ENCODE measurements around the gene SPATC1L.

Gene SPATC1L

DNA sequence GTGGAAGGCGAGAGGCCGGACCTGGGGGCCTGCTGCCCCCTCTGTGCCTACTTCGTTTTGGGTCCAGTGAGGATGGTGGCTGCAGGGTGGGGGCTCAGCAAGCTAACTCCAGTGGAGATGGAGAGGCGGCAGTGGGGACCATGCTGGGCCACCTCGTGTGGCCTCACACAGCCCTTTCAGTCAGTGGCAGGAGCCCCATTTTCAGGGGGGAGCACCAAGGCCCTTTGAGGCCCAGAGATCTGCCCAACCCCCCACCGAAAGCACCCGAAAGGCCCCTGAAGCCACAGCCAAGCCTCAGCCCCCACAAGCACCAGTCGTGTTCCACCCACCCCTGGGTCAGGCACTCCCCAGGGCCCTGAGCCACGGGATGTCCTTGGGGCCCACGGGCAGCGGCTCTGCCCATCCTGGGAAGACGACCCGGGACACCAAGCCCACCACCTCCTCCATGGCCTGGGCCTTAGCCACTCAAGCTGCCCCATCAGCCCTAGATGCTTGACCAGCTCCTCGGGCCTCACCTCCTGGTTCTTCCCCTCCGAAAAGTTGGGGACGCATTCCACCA, 29.2 kb downstream of the SPATC1L start:
- TF ChIP-seq CTCF (IDR thresholded peaks at IDR 0.05; ENCODE audit: low read depth, low read length) = no peak

DNA sequence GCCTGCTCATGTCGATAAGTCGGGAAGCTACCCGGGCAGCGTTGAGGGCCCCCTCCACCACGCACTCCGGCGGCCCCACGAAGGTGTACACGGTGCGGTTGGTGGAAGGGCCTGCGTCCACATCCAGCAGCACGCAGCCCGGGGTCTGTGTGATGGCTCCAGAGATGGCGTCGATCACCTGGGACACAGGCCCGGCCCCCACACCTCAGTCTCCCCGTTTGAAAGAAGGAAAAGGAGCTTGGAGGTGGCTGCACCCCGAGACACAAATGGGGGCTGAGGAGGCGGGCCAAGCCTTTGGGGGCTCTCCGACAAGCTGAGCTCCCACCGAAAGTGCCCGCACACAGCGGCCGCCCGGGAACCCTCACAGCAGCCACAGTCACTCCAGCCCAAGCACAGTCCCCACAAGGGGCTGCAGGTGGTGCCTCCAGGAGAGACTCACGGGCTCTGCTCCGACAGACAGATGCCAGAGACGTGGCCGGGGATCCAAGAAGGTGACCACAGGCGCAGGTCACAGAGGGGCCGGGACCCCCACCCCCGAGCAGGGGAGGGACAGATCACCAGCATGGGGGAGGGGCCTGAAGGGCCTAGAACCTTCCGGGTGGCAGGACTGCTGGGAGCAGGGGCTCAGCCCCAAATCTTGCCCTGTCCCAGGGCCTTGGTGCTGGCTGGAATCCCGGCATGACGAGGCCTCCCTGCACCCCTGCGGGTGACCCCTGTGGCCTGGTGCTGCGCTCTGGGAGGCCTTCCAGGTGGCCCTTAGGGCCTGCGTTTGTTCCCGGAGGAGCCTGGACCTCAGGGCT, 29.9 kb downstream of the SPATC1L start:
- no peak for TF ChIP-seq CTCF (IDR thresholded peaks at IDR 0.05; ENCODE audit: low read depth, low read length)
- DNase-seq (ENCODE audit: extremely low read depth, low read depth) = no peak

More for the DNA sequence above, 29.2 kb downstream of the SPATC1L start:
- no peak for DNase-seq (ENCODE audit: extremely low read depth, low read depth)

- TF ChIP-seq CTCF (IDR thresholded peaks at IDR 0.05; ENCODE audit: low read depth, low read length) = peak; percentile 72
- DNase-seq (ENCODE audit: extremely low read depth, low read depth) = no peak
These were observed 30.8 kb downstream of the SPATC1L start for GRCh38 chr21:46153247-46154154.

GRCh38 chr21:46152927-46153246, 31.4 kb downstream of the SPATC1L start:
- no peak for DNase-seq (ENCODE audit: extremely low read depth, low read depth)
- no peak for TF ChIP-seq CTCF (IDR thresholded peaks at IDR 0.05; ENCODE audit: low read depth, low read length)

DNA sequence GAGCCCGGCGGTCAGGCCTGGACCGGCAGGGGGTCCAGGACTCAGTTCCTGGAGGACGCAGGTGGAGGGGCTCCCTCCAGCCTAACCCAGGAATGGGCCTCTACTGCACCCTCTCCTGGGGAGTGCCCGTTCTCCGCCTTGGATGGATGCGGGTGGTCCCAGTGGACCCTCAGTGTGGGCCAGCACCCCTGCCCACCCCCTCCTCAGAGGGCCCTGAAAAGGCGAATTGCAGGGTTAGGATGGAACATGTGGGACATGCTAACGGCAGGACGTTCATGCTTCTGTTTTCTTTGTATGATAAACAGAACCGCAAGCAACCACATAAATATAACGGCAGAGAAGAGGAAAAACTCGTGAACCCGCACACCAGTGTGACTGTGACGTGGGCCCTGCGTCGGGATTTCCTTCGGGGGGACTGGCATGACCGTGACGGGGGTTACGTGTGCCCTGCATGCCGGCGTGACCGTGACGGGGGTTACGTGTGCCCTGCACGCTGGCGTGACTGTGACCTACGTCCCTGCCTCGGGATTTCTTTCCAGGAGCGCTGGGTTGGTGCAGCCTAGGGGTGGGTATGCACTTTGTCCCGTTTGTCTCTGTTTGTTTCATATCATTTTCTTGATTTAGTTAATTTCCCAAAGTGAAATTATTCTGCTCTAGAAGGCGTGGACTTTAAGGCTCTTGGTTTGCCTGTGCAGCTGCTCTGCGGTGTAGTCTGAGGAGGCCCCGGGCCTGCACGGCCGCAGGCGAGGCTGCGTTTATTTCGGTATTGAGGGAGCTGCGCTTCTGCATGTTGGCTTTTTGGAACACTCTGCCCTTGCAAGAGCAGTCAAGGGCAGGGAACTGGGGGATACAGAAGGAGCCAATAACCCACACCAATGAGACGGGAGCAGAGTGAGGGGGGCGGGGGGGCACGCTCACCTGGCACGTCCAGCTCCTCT, 32.0 kb downstream of the SPATC1L start:
- DNase-seq (ENCODE audit: extremely low read depth, low read depth) = no peak
- TF ChIP-seq CTCF (IDR thresholded peaks at IDR 0.05; ENCODE audit: low read depth, low read length) = no peak

DNA sequence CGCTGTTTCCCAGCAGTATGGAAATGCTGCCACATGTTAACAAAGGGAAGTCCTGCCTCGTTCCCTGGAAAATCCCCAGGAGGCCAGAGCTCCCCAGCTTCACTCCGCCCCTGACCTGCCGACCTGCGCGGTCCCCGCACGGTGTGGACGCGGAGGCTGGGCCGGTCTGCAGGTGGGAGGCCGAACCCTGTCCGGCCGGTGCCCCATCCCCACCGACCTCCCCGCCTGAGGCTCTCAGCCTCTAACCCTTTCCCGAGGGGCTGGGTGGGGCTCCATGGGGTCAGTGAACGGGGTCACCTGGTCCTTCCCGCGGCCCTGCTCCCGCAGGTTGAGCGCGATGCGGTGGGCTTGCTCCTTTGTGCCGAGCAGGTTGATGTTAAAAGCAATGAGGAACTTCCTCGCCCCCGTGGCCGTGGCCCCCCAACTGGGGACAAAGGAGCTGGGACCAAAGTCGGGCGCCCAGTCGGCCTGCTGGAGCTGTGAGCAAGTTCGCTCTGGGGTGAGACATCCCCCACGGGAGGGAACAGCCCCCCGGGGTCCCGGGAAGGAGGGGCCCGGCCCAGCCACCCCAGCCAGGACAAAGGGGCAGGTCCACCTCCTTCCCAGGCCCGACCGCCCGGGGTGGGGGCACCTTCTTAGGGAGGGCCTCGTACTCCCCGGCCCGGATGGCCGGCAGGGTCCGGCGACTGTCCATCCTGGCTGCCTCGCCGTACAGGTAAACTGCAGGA, 32.8 kb downstream of the SPATC1L start:
- no peak for DNase-seq (ENCODE audit: extremely low read depth, low read depth)
- no peak for TF ChIP-seq CTCF (IDR thresholded peaks at IDR 0.05; ENCODE audit: low read depth, low read length)
